Measurements from ENCODE around the gene C19orf73.

- no peak for TF ChIP-seq CTCF (IDR thresholded peaks at IDR 0.05)
- TF ChIP-seq POLR2AphosphoS5 (IDR thresholded peaks at IDR 0.05), result no peak
- no peak for TF ChIP-seq EP300 (IDR thresholded peaks at IDR 0.05)
- TF ChIP-seq POLR2A (IDR thresholded peaks at IDR 0.05; ENCODE audit: low read depth), result no peak
Measured at GRCh38 chr19:49103331-49104085, 15.4 kb downstream of the C19orf73 start.

All from esophagus muscularis mucosa (tissue), 4 donors.